Stimulated activated CD4-positive, alpha-beta T cell treated with anti-CD3 and anti-CD28 coated beads, Interleukin-15, amount 100 ng/mL, for 1 hour (primary cell): ENCODE data around the gene TMEM185B.
"Not testable (repeated sequence)": the region's sequence is repeated elsewhere in the genome, so short reads cannot be mapped to it uniquely, and the experiment has no call there.

Source experiments
- DNase-seq, 2 donors: peaks; one replicate each; pipeline ENCODE4 v3.0.0-alpha.2; 2020; ENCODE audit warnings: low read depth in 1 of 2, low spot score in 1 of 2

The TMEM185B gene

GRCh38 chr2:120208381-120209353 is 14.5 kb downstream of the TMEM185B start:
- no peak for DNase-seq

GRCh38 chr2:120206022-120206581 is 17.1 kb downstream of the TMEM185B start:
- DNase-seq: no peak

- no peak for DNase-seq
These were observed 18.1 kb downstream of the TMEM185B start for GRCh38 chr2:120204945-120205670.

- DNase-seq: no peak
These were observed 18.8 kb downstream of the TMEM185B start for GRCh38 chr2:120204417-120204816.

GRCh38 chr2:120204022-120204405 is 19.2 kb downstream of the TMEM185B start:
- DNase-seq: no peak

GRCh38 chr2:120203251-120204021 is 19.8 kb downstream of the TMEM185B start:
- DNase-seq: no peak

GRCh38 chr2:120199817-120200459 is 23.3 kb downstream of the TMEM185B start:
- DNase-seq: not testable (repeated sequence)

- no peak for DNase-seq
These were observed 27.6 kb downstream of the TMEM185B start for GRCh38 chr2:120195553-120195952.

- DNase-seq: no peak
These were observed 30.9 kb downstream of the TMEM185B start for GRCh38 chr2:120192280-120192679.

- no peak for DNase-seq
These were observed 34.0 kb downstream of the TMEM185B start for GRCh38 chr2:120189189-120189588.

- DNase-seq: no peak
These were observed 41.1 kb downstream of the TMEM185B start for GRCh38 chr2:120182019-120182560.

GRCh38 chr2:120180066-120180465 is 43.1 kb downstream of the TMEM185B start:
- no peak for DNase-seq

GRCh38 chr2:120179396-120179795 is 43.8 kb downstream of the TMEM185B start:
- no peak for DNase-seq

GRCh38 chr2:120177973-120178372 is 45.2 kb downstream of the TMEM185B start:
- no peak for DNase-seq

GRCh38 chr2:120177001-120177621 is 46.1 kb downstream of the TMEM185B start:
- peak; percentile 58 to 66 for DNase-seq

GRCh38 chr2:120176526-120176925 is 46.7 kb downstream of the TMEM185B start:
- no peak for DNase-seq

- no peak for DNase-seq
These were observed 48.1 kb downstream of the TMEM185B start for GRCh38 chr2:120174963-120175581.
